NK-92 treated with Interleukin-12 subunit alpha and Interleukin-12 subunit beta, amount 100 ng/mL, for 24 hours (cell line): ENCODE measurements around the gene SLCO3A1.

Experiments
- DNase-seq: peaks from one replicate; lab custom pipeline; 2025; lab: John Stamatoyannopoulos, UW

The SLCO3A1 gene

DNA sequence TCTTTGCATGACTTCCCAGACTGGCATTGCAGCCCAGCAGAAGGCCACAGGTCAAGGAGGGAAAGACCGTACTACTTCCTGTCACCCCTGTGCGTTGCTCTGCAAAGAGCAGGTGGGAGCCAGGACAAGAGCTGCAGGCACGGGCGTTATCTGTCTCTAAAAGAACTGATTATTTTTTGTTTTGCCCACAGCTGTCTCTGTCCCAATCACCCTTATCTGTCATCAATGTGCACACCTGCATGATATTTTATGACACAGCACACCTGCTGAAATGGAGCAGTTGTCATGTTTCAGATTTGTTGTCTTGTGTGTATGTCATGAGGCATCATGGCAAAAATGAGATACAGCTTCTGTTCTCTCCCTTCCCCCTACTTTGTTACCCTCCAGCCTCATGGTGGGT is 58.8 kb downstream of the SLCO3A1 start:
- no peak for DNase-seq

DNA sequence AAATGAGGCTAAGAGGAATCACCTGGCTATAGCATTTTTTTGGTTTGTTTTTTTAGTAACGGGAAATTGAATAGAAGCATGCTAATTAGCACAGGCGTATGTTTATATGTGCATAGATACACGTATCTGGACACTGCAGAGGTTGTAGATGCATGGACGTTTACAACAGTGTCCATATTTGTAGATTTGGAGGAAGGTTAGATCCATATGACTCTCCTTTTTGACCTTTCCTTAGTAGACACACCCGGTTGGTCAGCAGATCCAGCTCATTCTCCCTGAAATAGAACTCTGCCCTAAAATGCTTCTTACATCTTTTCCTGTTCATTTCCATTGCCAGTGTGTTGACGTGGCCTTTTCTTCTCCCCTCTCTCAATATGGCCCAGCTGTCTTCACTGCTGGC is 60.1 kb downstream of the SLCO3A1 start:
- no peak for DNase-seq

DNA sequence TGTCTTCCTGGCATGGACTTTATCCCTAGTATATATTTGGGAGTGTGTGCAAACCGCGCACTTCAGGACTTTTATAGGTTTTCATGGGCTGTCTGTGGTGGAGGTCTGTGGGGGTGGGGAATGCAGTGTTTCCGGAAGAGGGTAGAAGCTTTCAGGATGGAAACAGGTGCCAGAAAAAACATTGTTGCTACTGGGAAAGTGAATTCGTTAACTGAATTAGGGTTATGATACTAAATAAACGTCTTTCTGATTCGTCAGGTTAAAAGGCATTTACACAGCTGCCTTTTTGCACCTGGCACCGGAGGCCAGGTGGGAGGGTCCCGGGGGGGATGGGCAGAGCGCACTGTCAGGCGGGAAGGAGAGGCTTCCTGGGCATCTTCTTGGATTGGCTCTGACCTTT is 62.1 kb downstream of the SLCO3A1 start:
- no peak for DNase-seq

DNA sequence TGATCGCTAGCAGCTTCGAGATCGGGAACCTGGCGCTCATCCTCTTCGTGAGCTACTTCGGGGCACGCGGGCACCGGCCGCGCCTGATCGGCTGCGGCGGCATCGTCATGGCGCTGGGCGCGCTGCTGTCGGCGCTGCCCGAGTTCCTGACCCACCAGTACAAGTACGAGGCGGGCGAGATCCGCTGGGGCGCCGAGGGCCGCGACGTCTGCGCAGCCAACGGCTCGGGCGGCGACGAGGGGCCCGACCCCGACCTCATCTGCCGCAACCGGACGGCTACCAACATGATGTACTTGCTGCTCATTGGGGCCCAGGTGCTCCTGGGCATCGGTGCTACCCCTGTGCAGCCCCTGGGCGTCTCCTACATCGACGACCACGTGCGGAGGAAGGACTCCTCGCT is 62.5 kb downstream of the SLCO3A1 start:
- no peak for DNase-seq

DNA sequence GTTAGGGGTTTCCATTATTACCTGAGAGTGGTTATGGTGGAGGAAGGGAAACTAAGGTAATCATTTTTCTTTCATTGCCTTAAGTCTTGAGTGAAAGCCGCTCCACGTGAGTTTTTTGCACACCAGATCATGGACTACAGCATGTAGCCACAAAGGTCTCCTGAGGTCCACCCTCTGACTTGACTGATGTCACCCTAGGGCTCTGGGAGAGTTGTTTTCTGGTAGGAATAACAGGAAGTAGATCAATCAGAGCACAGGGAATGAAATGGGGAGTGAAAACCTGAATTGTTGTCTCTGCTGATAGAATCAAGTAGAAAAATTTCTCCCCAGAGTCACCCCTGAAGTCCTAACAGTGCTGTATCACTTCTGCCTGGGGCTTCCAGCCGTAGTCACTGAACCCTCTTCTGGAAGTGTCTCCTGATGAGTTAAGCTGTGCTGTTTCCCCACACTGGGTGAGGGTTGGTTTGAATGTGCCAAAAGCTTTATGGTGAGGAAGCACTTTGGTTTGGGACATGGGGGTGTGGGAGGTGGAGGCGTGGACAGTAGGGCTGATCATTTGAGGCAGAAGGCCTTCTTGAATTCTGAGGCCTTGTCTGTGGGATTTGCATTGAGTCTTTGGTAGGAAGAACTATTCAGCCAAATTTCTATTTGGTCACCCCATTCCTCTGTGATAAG is 64.3 kb downstream of the SLCO3A1 start:
- no peak for DNase-seq

DNA sequence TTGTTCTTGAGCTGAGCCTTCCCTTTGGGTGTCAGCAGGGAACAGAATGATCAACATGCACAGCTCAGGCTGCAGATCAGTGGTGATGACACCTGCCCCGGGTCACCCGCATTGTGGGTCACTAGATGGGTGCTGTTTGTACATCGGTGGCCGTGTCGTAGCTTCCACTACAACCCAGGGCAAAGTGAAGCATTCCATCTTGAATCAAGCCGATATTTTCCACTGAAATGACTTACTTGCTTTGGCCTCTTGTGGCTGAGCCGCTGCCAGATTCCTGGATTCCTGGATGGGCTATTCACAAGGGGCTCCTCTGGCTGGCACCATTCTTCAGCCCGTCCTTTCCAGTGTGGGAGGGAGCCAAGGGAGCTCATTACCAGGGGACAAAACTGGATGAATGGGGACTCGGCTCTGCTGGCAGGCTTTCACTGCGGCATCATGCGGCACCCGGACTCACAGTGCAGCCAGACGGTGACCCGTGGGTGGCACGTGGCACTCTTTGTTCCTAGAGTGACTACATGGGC is 65.6 kb downstream of the SLCO3A1 start:
- DNase-seq: no peak

DNA sequence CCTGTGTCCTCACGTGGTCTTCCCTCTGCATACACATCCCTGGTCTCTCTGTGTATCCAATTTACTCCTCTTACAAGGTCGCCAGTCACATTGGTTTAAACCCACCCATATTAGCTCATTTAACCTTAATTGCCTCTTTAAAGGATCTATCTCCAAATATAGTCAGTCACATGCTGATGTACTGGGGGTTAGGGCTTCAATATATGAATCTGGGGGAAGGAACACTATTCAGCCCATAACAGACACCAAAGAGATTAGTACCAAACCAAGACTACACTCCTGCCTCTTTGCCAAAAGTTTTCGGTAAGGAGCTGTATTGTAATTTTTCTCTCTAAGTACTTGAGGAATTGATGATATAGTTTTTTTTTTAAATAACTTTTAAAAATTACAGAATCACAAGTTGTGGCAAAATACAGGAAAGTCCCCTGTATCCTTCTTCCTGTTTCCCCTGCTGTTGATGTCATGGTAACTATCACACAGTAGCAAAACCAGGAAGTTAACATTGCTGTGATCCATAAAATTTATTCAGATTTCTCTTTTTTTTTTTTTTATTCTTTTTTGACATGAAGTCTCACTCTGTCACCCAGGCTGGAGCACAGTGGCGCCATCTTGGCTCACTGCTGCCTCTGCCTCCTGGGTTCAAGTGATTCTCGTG is 67.8 kb downstream of the SLCO3A1 start:
- DNase-seq: no peak

DNA sequence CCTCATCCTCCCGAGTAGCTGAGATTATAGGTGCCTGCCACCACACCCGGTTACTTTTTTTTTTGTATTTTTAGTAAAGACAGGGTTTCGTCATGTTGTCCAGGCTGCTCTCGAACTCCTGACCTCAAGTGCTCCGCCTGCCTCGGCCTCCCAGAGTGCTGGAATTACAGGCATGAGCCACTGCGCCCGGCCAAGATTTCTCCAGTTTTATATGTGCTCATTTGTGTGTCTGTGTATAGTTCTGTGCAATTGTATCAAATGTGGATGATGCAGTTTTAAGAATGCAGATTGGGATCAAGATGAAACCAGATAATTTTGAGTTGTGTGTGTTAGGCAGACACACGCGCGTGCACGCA is 68.3 kb downstream of the SLCO3A1 start:
- no peak for DNase-seq

DNA sequence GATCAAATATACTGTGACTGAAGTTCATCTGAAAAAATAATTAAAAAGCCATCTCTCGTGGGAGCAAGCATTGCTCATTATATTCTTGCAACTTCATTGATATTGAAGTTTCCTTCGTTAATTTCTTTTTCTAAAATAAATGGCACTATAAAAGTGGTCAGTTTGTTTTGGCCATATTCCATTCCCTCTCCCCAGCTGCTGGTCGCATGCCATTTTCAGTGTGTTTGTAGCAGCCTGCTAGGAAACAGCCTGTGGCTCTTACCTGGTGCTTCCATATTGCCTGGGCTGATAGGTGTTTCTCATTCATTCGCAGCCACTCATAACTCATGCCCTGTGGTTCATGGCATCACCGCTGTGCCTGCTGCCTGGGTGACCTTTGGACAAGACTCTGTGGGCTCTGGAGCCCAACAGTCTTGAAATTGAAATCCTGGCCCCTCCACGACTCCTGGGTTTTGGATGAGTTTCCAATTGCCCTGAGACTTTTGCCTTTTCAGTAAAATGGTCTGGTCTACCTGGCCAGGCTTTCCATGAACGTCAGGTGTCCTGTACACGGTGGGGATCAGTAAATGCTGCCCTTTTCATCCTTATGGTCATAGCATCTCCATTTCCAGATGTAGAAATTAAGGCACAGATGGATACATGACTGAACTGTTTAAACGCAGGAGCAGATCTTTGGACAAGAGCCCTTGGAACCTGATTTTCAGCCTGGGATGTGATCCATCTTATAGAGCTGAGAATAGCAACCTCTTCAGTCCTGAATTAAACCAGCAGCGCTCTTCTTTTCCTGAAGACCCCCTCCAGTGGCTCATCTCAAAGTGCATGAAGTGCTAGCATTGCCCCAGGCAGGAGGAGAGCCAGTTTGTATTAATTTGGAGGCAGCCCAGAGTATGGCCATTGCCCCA is 69.4 kb downstream of the SLCO3A1 start:
- DNase-seq: no peak

DNA sequence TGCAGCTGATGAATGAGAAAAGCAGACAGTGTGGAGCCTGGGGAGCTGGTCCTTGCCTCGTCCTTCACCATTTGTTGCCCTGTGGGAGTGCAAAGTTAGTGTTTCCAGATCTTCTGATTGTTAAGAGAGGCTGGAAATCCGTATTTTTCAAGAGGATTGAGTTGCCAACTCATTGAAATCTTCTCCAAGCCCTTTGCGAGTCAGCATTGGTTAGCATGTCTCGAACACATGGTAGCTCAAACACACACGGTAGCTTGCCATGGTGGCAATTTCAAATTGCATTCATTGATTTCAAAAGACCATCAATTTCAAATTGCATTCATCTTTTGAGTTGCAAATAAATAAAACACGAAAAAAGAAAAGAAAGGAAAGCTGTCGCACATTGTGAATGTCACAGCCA is 70.7 kb downstream of the SLCO3A1 start:
- no peak for DNase-seq

DNA sequence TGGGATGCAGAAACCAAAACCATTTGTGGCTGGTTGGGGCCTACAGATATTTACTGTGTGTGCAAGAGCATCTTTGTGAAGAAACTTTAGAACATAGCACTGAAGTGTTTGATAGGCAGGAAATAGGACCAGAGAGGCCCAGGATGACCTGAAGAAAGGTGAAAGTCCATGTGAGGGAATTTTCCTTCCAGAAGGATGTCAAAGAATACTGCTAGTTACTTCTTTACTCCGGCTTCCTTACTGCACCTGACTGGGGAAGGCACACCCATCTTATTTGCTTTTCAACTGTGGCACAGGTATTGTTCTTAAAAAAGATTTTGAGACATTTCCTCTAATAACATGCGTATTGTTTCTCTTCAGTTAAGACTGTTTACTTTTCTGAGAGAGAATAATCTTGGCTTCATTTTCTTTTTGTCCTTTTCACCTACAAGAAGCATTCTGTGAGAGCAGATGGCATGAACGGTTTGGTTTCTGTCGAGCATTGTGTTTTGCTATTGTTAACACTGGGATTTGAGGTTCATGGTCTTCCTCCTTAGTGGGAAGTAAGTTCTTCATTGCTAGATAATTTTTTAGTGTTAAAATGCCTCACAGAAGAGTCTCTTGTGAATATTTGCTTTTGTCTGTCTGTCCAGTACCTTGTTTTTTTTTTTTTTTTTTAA is 71.5 kb downstream of the SLCO3A1 start:
- no peak for DNase-seq

DNA sequence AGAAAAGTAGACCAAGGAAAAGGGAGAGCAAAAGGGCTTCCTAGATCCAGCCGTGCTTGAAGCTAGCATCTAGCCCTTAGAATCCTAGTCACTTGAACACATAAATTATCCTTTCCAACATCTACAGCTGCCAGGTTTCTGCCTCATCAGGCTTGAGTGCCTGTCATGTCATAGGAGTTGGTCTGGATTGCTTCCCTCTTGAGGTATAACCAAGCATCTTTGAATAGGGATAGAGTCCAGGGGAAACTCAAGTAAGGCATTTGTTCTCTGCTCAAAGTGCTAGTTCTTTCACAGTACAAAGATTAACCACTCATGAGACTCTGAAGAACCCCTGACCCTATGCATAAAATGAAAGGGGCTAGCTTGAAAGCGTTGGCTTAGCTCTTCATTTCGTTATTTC is 72.3 kb downstream of the SLCO3A1 start:
- no peak for DNase-seq

DNA sequence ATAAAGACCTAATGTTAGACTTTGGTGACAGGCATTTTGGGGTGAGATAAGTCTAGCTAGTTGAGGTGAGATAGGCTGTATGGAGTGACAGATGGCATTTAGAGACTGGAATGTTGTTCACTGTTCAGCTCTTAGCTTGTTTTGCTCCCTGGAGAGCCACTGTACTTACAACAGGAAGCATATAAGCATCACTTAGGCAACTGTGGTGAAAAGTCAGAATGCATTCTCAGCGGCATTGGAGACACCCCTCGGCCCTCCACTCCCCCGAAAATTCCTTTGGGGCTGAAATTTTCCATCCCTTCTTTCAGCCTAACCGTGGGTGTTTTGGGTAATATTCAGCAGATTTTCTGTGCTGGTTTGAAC is 73.4 kb downstream of the SLCO3A1 start:
- DNase-seq: no peak

DNA sequence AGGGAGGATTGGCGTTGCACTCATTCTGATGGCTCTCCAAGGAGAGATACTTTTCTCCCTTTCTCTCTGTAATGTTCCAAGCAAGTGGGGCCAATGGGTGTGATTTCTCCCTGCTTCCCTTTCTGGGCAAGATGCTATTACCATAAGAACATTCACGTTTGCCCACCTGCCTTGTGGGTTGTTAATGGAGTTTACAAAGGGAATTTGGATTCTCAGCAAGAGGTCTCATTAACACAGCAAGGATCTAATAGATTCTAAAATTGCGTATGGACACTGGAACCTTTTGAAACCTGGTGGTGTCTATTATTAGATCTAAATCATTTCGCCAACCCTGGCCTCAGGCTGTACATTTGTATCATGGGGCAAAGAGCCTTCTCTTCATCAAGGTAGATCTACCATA is 74.1 kb downstream of the SLCO3A1 start:
- no peak for DNase-seq

DNA sequence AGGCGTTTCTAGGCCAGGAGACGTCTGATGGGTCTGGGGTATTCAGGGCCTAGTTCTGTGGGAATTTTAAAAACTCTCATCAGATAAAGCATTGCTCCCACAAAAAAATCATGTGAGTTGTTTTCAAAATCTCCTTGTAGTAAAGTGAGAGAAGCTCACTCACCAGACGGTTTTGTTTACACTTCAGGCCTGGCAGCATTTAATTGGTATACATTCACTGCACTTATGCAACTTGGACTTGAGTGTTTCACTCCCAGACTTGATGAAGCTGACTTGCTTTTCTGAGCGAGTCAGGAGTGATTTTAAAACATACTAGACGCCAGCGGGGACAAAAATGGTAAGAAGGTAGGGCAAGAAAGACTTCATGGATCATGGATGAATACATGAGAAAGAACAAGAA is 75.2 kb downstream of the SLCO3A1 start:
- DNase-seq: no peak

DNA sequence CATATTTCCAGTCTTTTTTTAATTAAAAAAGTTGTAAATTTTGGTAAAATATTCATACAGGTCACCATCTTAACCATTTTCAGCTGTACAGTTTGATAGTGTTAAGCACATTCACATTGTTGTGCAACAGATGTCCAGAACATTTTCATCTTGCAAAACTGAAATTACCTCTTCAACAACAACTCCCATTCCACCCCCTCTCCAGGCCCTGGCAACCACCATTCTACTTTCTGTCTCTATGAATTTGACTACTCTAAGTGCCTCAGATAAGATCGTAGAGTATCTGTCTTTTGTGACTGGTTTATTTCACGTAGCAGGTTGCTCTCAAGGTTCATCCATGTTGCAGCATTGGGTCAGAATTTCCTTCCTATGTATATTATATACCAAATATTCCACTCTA is 76.0 kb downstream of the SLCO3A1 start:
- no peak for DNase-seq

DNA sequence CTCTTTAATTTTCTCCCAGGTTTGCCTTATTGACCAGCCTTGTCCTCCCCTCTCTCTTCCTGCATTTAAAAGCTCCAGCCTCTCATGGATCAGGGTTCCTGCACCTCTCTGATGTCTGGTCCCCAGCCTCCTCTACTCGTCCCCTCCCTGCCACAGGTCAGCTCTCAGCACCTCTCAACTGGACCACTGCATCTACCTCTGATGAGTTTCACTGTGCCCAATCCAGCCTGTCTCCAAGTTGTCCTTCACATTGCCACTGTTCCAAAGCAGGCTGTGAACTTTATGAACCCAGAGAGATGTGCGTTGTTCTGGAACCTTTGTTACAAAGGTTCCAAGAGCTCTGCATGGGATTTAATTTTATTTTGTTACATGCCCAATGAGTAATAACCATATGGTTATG is 76.6 kb downstream of the SLCO3A1 start:
- DNase-seq: no peak

DNA sequence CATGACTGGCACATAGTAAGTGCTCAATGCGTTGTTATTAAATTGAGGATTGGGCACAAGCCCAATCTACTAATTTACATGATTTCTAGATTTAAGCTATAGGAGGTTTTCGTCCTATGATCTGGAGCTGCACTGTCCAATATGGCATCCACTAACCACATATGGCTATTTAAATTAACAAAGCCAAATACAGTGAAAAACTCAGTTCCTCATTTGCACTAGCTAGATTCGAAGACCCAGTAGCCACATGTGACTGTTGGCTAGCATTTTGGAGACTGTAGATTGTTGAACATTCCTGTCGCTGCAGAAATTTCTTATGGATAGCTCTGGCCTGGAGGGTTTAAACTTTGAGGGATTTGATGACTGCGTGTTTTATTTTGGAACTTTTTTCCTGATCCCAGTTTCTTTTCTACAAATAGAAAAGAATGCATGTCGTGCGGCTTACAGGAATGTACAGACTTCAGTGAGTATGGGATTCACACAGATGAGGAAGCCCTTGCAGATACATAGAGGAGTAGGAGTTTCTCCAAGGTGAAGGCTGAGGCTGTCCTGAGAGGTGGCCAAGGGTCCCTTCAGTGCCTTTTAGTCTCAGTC is 82.8 kb downstream of the SLCO3A1 start:
- no peak for DNase-seq

DNA sequence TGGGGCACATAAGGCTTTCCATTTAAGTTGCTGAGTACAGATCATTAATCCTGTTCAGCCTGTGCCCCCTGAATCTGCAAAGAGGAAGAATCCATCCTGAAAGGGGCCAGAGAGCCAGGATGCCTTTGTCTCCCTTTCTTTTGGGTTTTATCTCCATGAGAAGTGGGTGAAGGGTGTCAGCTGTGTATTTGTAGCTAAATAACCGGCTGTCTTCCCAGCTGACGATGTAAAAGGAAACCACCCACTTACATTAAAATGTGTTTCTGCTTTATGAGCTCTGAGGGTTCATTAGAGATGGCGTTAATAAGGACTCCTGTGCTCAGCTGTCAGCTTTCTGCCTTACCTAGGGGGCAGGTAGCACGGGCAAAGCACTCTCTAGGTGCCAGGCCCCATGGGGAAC is 83.4 kb downstream of the SLCO3A1 start:
- no peak for DNase-seq

DNA sequence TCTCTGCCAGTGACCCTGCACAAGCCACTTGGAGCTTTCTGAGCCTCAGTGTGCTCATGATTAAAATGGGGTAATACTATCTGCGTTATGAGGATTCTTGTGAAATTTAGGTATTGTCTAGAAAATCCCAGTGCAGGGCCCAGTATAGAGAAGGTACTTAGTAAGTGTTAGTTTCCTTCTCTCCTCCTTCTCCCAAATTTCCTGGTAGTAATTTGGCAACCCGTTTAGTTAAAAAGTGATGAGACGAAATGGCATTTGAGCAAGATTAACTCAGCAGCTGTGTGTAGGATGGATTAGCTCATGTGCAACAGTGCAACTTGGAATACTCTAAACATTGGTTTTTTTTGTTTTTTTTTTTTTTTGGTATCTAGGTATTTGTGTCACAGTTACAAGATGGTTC is 84.6 kb downstream of the SLCO3A1 start:
- no peak for DNase-seq

DNA sequence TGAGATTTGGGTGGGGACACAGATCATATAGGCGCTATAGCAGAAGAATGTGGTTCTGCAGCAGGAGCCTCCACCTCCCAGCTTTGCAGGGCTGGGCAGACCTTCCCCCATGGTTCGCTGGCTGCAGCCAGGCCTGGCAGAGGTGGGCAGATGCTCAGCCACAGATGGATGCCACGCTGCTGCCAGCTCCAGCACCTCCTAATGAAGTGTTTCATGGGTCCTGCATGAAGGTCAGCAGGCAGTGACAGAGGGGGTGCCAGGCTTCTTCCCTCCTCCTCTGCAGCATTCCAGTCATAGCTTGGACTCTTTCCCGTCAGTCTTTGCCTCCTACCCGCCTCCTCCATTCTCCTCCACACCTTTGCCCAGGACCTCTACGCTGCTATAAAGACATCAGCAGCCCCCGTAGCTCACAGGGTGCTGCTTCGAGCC is 85.9 kb downstream of the SLCO3A1 start:
- DNase-seq: no peak
